PC-3 (cell line): Measurements from ENCODE around the gene KMT2C.

Experiments used
- EZH2 ChIP-seq: fragments of 300-600 bp; sonication (generic); IDR thresholded peaks from one replicate; pipeline ENCODE4 v1.6.1; 2017; ENCODE audit warnings: antibody characterized with exemption, mild to moderate bottlenecking, low read length; ENCODE audit not compliant: unreplicated experiment
- TF ChIP-seq, protein P1 (sequence below): fragments of 300-600 bp; sonication (generic); conservative IDR thresholded peaks from 2 replicates; pipeline ENCODE4 v1.5.1; 2017; ENCODE audit warnings: antibody characterized with exemption, low read depth, mild to moderate bottlenecking, low read length

DNA sequence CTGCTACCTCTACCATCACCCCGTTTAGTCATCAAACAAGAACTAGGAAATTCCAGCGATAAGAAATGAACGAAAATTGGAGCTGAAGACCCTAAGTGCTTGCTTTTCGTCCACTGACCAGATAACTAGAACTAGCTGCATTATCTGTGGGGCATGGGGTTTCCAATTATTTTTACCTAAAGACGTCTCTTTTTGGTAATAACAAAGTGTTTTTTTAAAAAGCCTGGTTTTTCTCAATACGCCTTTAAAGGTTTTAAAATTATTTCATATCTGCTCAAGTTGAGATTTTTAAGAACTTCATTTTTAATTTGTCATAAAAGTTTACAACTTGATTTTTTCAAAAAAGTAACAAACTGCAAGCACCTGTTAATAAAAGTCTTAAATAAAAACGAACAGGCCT is 306.1 kb downstream of the KMT2C start:
- TF ChIP-seq, protein P1, sequence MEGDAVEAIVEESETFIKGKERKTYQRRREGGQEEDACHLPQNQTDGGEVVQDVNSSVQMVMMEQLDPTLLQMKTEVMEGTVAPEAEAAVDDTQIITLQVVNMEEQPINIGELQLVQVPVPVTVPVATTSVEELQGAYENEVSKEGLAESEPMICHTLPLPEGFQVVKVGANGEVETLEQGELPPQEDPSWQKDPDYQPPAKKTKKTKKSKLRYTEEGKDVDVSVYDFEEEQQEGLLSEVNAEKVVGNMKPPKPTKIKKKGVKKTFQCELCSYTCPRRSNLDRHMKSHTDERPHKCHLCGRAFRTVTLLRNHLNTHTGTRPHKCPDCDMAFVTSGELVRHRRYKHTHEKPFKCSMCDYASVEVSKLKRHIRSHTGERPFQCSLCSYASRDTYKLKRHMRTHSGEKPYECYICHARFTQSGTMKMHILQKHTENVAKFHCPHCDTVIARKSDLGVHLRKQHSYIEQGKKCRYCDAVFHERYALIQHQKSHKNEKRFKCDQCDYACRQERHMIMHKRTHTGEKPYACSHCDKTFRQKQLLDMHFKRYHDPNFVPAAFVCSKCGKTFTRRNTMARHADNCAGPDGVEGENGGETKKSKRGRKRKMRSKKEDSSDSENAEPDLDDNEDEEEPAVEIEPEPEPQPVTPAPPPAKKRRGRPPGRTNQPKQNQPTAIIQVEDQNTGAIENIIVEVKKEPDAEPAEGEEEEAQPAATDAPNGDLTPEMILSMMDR, result no peak
- no peak for TF ChIP-seq EZH2
